RKO (cell line): Measurements from ENCODE around the gene GLE1.

Experiments
- DNase-seq: peaks from one replicate; pipeline ENCODE4 v3.0.0-alpha.2; 2016; ENCODE audit warnings: low spot score

The GLE1 gene, protein sequence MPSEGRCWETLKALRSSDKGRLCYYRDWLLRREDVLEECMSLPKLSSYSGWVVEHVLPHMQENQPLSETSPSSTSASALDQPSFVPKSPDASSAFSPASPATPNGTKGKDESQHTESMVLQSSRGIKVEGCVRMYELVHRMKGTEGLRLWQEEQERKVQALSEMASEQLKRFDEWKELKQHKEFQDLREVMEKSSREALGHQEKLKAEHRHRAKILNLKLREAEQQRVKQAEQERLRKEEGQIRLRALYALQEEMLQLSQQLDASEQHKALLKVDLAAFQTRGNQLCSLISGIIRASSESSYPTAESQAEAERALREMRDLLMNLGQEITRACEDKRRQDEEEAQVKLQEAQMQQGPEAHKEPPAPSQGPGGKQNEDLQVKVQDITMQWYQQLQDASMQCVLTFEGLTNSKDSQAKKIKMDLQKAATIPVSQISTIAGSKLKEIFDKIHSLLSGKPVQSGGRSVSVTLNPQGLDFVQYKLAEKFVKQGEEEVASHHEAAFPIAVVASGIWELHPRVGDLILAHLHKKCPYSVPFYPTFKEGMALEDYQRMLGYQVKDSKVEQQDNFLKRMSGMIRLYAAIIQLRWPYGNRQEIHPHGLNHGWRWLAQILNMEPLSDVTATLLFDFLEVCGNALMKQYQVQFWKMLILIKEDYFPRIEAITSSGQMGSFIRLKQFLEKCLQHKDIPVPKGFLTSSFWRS

DNA sequence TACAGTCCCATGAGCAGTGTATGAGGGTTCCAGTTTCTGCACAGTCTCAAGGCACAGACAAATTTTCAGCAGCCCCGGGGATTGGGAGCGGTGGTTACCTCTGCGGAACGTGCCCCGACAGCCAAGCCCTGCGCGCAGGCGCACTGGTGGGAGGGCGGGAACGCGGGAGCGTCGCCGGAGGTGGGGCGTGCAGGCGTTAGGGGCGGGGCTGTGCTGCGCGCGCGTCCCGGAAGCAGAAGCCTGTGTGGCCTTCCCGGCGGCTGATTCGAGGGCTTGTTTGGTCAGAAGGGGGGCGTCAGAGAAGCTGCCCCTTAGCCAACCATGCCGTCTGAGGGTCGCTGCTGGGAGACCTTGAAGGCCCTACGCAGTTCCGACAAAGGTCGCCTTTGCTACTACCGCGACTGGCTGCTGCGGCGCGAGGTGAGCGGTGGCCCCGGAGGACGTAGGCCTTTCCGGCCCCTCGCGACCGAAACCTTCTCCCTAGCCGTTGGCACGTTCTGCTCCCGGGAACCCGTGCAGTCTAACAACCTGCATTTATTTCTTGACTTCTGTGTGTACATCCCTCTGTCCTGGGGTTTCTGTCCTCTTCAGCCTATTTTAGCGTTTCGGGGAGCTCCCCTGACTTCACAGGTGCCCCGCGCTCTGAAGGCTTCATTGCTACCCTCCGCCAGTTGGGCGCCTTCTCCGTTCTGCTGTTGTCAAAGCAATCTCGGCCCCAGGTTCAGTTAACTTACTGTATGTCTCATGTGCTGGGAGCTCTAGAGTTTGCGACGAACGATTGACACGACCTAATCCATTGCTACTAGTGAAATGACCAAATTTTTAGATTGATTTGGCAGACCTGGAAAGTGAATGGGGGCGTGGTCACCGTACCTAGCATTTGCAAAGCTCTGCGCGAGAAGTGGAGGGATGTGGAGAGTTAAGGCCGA, at the start of gene GLE1:
Gene GLE1 (plus strand): TSS at position 235 of the 929 bp plus-strand sequence. CDS start 87 bp downstream, at position 322.
- peak; percentile 96 for DNase-seq

DNA sequence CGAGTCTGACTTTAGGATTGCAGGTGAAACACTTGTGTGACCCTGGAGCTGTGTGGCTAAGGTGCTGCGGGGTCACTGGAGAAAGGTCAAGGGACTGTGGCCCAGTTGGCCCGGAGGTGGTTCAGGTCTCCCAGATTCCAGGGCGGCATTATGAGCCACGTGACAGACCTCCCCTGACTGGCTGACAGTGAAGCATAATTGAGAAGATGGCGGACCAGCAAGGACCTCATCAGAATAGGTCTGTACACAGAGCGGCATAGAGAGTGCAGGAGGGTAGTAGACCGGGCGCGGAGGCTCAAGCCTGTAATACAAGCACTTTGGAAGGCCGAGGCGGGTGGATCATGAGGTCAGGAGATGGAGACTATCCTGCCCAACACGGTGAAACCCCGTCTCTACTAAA, 49.5 kb upstream of the GLE1 start:
- no peak for DNase-seq

DNA sequence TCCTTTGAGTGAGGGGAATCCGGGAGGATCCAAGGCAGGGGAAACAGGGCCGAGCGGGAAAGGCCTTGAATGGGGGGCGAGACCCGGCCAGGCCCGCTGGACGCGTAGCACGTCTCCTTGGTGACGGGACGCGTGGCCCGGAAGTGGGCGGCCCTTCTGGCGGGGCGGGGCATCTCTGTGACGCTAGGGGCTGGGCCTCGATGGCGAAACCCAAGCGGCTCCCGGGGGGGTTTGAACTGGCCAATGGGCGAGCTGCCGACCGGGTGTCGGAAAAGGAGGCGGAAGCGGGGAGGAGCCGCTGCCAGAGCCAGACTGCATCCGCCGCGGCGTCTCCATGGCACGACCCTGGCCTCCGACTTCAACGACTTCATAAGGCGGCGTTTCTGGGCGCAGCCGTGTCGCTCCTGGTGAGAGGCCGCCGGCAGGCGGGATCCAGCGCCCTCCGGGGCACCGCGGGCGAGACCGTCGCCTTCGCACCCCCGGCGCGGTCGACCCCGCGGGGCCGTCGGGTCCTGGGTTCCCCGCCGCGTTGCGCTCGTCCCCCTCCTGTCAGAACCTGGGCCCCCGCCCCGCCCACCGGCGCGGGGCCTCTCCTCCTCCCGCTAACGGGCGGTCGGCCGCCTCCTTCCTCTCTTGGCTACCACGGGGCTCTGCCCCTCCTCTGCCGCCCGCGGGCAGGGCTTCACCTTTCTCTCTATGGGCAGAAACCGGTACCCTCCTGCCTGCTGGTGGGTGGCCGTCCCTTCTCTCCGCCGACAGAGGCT, 48.5 kb upstream of the GLE1 start, which contains the start of gene ODF2:
Gene ODF2 (plus strand): TSS at position 158 of the 764 bp plus-strand sequence. CDS start 86 bp downstream, at position 244.
- DNase-seq = peak; percentile 100

DNA sequence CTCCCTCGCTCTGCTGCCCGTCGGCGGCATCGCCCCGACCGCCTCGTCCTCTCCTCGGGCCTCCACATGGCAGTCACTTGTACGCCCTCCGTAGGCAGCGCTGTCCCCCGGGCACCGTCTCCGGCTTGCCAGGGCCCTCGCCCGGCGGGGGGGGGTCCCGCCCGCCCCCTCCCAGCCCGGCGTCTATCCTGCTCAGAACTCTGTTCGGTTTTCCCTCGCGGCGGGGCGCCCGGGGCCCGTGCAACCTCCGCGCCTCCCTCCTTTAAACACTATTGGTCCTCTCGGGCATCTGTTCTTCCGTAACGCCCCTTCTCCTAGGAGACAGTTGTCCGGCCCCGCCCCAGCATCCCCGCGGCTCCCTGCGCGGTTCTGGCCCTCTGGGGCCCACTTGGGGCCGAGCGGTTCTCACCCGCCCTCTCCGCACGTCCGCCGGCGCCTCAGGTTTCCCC, 47.9 kb upstream of the GLE1 start:
- DNase-seq = peak; percentile 93

DNA sequence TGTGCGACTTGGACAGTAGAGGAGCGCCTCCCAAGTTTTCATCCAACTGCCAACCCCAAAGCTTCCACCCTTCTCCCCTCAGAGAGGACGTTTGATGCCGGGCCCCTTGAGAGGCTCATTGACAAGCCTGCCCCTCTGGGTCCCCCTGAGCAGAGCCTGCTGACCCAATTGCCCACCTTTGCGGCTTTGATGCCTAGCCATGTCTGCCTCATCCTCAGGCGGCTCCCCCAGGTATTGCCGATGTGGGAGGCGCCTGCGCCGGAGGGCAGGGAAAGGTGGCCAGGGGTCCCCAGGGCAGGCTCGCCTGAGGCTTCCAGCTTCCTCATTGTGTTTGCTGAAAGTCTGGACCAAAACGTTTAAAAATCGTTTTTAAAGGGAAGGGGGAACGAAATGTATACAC, 47.3 kb upstream of the GLE1 start:
- no peak for DNase-seq

DNA sequence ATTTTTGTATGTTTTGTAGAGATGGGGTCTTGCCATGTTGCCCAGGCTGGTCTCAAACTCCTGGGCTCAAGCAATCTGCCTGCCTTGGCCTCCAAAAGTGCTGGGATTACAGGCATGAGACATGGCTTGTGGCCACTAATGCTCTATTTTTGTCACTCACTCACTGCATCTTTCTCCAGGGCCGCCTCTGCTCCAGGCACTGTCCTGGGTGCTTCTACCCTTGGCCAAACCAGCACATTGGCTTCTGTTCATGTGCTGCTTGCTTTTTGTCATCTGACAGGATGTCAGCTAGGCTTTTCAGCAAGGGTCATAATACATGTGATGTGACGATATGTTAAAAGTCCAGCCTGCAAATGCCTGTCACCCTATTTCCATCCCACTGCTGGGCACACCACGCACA, 45.5 kb upstream of the GLE1 start:
- no peak for DNase-seq

DNA sequence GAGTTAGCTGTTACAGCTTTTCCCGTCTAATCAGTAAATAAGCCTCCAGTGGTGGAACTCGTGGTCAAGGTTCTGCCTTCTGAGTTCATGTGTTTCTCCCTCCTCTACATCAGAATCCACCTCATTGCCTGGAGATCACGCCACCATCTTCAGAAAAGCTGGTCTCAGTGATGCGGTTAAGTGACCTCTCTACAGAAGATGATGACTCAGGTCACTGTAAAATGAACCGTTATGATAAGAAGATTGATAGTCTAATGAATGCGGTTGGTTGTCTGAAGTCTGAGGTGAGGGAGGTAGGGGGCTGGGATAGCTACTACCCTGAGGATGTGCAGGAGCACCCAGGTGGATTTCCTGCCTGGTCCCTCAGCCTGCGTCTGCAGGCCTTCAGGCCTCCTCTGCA, 35.4 kb upstream of the GLE1 start:
- no peak for DNase-seq

DNA sequence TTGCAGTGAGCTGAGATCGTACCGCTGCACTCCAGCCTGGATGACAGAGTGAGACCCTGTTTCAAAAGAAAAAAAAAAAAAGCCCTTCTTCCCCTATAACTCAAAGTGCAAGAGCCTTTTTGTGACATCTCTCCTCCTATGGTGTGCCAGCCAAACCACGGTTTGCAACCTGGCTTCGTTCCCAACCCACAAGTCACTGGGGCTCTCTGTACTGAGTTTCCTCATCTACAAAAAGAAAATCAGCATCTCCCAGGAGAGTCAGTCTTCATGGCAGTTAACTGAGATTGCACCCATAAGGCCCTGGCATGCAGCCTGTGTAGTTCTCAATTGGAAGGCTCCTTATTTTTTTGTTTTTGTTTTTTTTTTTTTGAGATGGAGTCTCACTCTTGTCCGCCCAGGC, 34.0 kb upstream of the GLE1 start:
- DNase-seq = no peak

DNA sequence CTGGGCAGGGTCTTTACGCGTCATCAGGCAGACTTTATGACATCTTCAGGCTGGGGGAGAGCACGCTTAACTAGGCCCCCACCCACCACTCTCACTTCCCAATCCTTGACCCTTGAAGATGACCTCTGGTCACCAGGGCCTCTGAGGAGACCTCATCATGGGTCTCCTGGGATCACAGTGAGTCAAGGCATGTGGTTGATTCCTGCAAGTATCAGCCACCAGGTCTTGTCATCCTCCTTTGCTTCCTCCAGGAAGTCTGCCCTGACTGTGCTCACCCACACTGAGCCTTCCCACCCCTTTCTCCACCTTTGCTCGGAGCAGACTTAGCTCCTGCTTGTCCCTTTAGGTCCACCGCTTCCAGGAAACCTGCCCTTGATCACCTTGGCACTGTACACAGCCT, 31.4 kb upstream of the GLE1 start:
- DNase-seq = no peak

DNA sequence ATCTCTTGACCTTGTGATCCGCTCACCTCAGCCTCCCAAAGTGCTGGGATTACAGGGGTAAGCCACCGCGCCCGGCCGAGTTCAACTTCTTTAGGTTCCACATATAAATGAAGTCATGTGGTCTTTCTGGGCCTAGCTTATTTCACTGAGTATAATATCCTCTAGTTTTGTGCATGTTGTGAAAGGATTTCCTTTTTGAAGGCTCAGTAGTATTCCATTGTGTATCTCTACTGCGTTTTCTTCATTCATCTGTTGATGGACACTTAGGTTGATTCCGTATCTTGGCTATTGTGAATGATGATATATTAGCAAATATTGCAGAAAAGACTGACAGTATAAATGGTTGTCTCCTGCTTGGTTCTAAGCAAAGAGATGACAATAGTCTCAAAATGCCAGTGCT, 28.7 kb upstream of the GLE1 start:
- no peak for DNase-seq

DNA sequence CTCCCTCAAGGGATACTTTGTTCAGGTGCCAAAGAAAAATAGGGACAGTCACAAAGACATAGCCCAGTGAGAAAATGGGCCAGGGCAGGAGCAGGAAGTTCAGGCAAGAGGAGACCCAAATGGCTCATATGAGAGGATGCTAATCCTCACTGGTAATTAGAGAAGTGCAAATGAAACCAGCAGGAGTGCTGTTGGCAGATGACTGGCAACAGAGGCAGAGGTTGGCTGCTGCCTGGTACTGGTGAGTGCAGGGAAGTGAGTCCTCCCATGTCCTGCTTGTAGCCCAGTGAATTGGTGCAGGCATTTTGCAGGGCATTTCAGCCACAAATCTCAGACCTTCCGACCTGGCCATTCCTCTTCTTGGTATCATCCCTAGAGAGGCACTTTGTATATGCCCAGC, 25.3 kb upstream of the GLE1 start:
- DNase-seq = no peak

DNA sequence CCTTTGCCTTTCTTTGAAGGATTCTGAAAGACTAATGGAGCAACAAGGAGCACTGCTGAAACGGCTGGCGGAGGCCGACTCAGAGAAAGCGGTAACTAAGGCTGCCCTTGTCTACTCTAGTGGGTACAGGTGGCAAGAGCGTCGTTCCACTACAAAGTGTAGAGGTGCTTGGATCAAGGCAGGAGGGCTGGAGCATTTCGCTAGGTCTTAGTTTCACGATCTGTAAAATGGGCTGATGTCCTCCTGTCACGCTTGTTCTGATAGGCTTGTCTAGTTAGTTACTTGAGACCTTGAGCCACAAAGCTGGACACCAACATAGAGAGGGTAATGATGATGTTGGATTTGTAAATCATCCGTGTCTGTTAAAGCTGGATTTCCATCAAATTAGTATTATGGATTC, 23.0 kb upstream of the GLE1 start:
- DNase-seq = no peak

DNA sequence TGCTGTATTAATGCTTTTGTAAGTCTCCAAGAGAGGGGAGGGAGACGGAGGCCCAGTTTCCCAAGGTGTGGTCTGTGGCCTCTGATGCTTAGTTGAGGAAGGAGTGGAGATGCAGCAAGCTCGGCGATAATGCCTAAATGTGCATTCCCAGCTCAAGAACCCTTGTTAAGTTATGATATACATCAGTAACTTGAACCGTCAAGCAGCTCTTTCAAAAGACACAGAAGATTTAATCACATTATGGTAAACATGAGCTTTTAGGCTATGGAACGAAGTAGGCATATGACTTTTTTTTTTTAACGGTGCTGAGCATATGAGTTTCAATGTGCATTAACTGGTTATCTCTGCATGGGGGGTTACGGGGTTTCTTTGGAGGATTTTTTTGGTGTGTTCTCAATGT, 22.3 kb upstream of the GLE1 start:
- DNase-seq = no peak

DNA sequence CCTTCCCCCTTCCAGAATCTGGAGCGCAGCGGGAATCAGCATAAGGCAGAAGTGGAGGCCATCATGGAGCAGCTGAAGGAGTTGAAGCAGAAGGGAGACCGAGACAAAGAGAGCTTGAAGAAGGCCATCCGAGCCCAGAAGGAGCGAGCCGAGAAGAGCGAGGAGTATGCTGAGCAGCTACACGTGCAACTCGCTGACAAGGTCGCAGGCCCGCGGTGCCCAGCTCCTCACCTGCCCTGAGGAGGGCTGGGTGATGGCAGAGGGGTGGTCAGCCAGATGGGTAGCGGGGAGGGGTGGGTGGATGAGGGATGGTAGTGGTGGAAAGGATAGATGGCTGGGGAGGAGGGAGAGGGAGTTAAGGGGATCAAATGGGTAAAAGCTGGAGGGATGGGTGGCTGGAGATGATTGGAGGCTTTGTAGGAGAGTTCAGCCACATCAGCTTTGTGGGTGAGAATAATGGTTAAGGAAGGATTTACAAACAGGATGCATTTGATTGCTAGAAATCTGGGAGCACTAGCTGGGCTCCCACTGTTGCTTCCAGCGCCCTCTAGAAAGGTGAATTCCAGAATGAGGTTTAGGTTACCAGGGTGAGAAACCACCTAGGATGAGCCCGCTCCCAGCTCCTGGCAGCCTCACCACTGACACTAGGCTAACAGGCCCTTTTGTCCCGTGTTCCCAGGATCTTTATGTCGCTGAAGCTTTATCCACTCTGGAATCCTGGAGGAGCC, 19.7 kb upstream of the GLE1 start:
- no peak for DNase-seq

DNA sequence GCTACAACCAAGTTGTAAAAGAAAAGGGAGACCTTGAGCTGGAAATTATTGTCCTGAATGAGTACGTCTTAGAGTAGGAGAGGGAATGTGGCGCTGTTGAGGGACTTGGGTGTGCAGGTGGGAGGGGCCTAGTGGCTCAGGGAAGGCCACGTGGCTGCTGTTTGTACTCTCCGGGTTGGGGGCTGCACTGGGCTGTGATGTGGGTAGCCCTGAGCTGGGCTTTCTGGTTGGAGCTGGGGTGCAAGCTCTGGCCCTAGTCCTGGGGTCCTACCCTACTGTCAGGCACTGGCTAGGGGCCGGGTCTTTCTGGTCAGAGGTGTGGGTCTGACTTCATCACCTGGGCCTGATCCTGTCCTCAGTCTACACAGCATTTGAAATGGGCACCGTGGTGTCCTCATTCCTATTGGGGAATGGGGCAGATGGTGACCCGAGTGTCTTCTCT, 19.1 kb upstream of the GLE1 start:
- no peak for DNase-seq

DNA sequence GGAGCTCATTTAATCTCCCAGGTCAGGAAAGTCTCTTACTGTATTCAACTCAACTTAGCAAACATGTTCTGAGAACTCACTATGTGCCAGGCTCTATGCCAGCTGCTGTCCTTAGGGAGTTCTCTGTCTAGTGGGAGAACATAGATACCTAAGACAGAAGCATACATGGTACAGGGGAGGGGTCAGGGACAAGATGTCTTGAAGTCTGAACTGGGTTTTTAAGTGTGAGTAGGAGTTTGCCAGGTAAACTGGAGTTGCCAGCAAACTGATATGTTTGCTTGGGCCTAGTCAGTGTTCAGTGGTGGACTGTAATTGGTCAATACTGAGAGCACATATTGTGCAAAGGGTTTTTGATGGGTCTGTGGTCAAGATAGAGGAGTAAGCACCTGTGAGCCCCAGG, 18.3 kb upstream of the GLE1 start:
- DNase-seq = no peak

DNA sequence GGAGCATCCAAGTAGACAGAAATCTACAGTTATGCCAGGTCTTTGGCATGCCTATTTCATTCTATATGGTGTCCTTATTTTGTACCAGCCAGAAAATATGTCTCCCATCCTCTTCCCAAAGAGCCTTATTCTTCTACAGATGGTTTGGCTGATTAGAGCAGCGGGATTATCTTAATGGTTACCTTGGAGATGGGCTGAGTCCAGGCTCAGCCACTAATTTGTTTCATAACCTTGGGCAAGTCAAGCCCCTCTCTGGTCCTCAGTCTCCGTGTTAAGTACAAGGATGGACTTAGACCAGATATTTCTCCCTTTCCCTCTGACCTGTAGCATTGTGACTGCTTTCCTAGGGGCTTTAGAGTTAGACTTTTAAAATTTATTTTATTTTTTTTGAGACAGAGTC, 11.1 kb upstream of the GLE1 start:
- no peak for DNase-seq

DNA sequence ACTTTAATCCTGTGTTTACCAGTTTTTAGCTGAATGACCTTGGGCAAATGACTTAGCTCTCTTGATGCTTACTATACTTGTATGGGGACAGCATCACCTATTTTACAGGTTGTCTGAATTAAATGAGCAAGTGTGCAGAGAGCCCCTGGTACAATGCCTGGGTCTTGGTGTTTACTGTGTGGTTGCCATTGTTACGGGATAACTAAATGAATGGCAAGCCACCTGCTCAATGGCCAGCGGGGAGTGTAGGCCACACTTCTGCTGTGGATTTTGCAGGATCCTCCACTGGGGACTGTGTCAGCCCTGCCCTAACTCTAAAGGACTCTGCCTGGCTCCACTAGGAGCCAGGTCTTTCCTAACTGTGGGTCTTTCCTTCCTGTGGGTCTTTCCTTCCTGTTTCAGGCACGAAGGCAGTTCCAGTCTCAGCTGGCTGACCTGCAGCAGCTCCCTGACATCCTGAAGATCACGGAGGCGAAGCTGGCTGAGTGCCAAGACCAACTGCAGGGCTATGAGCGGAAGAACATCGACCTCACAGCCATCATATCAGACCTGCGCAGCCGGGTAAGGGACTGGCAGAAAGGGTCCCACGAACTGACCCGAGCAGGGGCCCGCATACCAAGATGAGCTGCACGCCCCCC, 10.3 kb upstream of the GLE1 start:
- no peak for DNase-seq

DNA sequence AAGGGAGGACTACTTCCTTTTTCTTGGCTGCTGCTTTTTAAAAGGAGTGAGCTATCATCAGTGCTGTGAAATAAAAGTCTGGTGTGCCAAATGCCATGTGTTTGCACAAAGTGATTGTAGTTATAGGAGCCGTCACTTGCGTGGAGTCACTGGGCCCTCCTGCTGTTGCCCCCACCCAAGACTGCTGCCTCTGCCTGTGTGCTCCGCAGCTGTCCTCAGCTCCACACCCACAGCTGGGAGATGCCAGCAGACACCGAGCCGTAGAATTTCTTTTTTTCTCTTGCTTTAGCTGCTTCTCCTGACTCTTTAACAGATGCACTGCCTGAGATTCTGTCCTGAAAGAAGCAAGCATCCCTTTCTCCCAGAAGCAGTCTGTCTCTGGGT, 9.8 kb upstream of the GLE1 start:
- DNase-seq = no peak

DNA sequence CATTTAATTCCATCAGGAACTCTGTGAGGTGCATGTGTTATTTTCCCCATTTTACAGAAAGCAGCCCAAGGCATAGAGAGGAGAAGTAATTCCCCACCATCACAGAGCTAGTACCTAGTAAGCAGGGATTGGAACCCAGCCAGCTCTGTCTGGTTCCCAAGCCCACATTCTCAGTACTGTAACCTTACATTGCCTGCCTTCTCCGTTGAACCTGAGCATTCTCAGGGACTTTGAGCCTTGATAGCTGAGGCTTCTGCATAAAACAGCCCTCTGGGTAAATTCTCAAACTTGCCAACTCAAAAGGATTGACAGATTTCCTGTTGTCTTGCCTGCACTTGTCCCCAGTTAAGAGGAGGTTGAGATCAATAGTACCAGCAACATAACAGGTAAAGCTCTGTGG, 9.2 kb upstream of the GLE1 start:
- DNase-seq = no peak
